Testis (tissue), 2 donors: ENCODE results near the gene FOXC2.

ENCODE experiments used
- POLR2A ChIP-seq: fragments of 450-650 bp; IDR thresholded peaks from one replicate; pipeline ENCODE4 v1.6.1; 2017; ENCODE audit warnings: antibody characterized with exemption, mild to moderate bottlenecking, moderate library complexity
- TF ChIP-seq, protein P1 (sequence below), 3 experiments: fragments of 450-650 bp in 2 of 3; fragments of 200-600 bp in 1 of 3; sonication (generic) in 1 of 3; IDR thresholded peaks; one replicate each; pipeline ENCODE4 v1.5.1; 2016 to 2019; ENCODE audit warnings: antibody characterized with exemption in 3 of 3, mild to moderate bottlenecking in 2 of 3, moderate library complexity in 1 of 3

DNA sequence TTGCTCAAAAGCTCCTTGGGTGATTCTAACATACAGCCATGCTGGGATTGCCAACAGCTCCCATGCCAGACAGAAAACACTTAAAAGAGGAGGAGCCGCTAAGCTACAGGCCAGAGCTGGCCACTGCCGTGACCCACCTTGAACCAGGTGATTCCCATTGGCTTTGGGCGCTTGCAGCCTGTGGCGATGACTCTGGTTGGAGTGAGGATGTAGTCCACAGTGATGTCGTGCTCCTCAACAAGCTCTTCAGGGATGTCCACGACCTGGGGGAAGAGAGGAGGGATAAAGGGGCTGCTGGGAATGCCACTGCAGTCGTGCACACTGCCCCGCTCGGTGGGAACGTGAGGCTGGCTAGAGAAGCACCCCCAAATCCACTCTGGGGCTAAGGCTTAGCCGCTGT lies 25.1 kb upstream of the FOXC2 start:
- TF ChIP-seq, protein P1, sequence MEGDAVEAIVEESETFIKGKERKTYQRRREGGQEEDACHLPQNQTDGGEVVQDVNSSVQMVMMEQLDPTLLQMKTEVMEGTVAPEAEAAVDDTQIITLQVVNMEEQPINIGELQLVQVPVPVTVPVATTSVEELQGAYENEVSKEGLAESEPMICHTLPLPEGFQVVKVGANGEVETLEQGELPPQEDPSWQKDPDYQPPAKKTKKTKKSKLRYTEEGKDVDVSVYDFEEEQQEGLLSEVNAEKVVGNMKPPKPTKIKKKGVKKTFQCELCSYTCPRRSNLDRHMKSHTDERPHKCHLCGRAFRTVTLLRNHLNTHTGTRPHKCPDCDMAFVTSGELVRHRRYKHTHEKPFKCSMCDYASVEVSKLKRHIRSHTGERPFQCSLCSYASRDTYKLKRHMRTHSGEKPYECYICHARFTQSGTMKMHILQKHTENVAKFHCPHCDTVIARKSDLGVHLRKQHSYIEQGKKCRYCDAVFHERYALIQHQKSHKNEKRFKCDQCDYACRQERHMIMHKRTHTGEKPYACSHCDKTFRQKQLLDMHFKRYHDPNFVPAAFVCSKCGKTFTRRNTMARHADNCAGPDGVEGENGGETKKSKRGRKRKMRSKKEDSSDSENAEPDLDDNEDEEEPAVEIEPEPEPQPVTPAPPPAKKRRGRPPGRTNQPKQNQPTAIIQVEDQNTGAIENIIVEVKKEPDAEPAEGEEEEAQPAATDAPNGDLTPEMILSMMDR (IDR thresholded peaks at IDR 0.05) = no peak
- TF ChIP-seq POLR2A = no peak
